HG02678 (cell line): ENCODE results near the gene GNG8.
"Not testable (repeated sequence)": the region's sequence is repeated elsewhere in the genome, so short reads cannot be mapped to it uniquely, and the experiment has no call there.

Source experiments
- ATAC-seq: cut with Tn5 transposase; IDR thresholded peaks from one replicate; pipeline ENCODE4 v1.9.1; 2021; ENCODE audit warnings: mild to moderate bottlenecking, moderate library complexity; ENCODE audit not compliant: unreplicated experiment

GNG8 gene

DNA sequence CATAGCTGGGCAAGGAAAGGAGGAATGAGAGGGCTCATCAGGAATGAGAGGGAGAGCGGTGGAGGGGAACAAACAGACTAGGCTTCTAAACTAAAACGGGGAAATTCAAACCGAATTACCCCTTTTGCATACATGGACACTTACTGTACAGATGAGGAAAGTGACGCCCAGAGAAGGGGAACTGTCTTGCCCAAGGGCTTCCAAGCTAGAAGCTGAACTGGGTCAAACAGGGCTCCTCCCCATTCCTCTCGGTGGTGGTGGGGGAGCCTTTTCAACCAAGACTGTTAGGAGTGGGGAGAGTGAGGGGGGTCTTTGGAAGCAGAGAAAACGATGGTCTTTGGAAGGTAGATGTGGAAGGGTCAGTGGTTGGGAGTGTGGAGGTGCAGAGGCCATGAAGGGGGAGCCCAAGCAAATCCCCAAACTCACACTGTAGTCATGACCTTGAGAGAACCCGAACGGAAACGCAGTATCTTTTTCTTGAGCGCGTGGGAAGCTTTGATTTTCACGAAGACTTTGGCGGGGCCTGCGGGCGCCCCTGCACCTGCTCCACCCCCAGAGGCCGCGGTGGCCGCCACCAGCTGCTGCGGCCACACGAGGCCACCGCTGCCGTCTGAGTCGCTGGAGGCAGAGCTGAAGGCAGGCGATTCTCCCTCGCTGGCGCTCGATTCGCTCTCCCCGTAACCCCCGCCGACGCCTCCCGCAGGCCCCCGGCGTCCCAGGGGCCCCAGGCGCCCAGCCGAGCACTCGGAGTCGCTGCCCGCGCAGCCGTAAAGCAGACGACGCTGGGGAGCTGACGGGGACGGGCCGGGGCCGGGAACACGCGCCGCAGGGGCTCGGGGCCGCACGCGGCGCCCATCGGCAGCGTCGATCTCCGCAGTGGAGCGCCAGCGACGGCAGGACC is 12.3 kb upstream of the GNG8 start:
- ATAC-seq, result no peak

DNA sequence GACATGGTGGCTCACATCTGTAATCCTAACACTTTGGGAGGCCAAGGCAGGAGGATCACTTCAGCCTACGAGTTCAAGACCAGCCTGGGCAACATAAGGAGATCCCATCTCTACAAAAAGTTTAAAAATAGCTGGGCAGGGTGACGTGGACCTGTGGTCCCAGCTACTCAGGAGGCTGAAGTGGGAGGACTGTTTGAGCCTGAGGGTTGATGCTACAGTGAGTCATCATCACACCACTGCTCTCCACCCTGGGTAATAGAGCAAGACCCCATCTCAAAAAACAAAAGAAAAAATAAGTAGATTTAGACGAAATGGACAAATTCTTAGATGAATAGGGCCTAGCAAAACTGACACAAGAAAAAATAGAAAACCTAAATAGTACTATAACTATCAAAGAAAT is 10.4 kb upstream of the GNG8 start:
- no peak for ATAC-seq

DNA sequence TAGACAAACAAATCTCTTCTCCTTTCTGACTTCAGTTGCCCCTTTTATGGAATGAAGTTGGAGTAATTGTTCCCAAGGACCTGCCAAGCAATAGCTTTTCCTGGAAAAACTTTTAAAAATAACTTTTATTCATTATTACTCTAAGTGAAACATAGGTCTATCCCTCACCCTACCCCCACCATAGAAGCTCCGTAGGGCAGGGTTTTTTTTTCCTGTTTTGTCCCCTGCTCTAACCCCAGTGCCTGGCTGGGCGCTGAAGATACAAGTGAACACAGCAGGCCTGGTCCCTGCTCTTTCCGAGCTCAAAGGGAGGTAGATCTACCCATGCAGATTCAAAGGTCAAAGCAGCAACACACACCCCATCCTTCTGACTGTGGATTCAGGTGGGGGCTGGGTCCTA is 8.7 kb upstream of the GNG8 start:
- ATAC-seq, result no peak

DNA sequence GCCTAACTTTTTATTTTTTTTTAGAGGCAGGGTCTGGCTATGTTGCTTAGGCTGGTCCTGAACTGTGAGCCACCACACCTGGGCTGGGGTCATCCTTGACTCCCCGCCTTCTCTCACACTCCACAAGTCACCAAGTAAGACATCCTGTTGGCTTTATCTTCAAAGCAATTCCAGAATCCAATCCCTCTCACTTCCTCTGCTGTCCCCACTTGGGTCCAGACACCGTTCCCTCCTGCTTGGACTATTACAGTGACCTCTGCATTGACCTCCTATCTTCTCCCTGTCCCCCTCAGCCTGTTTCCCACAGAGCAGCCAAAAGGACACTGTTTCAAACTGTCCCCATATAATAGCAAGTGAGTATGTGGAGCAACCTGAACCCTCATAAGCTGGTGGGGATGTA is 4.7 kb upstream of the GNG8 start:
- no peak for ATAC-seq

- ATAC-seq, result no peak
Observed at GRCh38 chr19:46639358-46640182, 3.6 kb upstream of the GNG8 start.

DNA sequence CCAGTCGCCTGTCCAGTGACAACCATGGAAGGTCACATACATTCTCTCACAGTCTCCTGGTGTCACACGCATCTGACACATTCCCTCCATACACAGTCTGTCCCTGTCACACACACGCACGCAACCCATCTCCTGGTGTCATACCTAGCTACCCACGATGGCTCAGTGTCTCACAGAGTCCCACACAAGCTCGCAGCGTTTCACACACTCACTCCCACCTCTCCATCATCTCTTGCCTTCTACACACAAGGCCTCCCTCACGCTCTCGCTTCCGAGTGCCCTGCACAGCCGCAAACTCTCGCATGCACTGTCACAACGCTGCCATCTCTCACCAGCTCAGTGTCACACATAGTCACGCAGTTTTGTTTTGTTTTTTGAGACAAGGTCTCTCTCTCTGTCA is 1.2 kb upstream of the GNG8 start:
- no peak for ATAC-seq

- ATAC-seq, result no peak
Observed at GRCh38 chr19:46634656-46635218, 1.3 kb downstream of the GNG8 start.

GRCh38 chr19:46634045-46634655 is 1.9 kb downstream of the GNG8 start:
- ATAC-seq, result peak; percentile 58

GRCh38 chr19:46633130-46633529 is 2.9 kb downstream of the GNG8 start:
- ATAC-seq, result no peak

DNA sequence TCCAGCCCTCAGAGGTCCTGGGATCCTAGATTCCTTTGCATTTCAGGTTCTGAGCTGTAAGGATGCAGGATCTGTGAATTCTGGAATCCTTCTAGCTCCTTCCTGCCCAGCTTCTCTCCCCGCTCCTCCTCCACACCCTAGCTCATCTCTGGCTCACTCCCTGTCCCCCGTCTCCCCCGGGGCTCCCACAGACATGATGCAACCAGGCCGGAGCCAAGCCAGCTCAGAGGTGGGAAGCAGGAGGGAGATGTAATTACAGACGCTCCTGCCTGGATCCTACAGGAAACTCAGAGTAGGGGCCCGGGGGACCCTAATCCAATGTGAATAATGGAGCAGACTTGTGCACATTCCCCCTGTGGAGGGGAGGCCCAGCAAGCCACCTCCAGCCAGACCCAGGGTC is 4.5 kb downstream of the GNG8 start:
- ATAC-seq, result no peak

- no peak for ATAC-seq
Observed at GRCh38 chr19:46630586-46631205, 5.3 kb downstream of the GNG8 start.

DNA sequence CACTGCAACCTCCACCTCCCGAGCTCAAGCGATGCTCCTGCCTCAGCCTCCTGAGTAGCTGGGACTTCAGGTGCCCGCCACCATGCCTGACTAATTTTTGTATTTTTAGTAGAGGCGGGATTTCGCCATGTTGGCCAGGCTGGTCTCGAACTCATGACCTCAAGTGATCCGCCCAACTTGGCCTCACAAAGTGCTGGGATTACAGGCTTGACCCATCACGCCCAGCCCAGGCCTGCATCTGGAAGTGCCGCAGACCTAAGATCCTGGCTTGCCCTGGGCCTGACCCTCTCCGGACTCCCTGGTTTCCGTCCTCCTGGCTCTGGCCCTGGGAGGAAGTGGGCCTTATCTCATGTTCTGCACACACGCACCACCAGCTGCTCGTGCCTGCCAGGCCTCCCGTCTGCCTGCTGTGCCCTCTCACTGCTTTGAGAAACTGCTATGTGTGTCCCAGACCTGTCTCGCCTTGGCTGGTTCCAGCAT is 6.4 kb downstream of the GNG8 start:
- ATAC-seq, result no peak

DNA sequence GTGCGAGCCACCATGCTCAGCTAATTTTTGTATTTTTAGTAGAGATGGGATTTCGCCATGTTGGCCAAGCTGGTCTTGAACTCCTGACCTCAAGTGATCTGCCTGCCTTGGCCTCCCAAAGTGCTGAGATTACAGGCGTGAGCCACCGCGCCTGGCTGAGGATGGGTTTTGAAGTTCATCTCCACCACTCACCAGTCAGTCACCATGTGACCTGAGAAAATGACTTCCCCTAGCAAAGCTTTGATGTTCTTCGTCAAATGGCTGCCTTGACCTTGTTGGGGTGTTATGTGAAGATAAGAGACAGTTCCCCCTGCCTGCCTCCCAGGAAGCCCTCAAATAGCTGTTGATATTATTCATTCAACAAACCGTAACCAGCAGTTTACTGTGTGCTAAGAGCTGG is 7.0 kb downstream of the GNG8 start:
- not testable (repeated sequence) for ATAC-seq

DNA sequence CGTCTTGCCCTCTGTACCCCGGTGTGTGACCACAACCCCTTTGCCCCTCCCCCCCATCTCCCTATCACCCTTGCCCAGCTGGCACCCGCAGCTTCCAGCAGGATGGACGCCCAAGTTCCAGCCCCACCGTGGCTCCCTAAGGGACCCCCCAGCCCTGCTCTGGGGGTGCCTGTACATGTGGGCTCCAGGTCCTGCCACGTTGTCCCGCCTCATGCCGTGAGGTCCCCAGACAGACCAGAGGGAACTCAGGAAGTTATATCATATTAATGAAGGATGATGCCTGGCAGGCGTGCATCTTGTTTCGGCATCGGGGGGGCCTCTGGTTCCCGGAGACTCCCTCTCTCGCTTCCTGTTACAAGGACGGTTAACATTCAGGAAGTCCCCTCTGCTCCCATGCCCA is 9.6 kb downstream of the GNG8 start:
- no peak for ATAC-seq

GRCh38 chr19:46625731-46626130 is 10.3 kb downstream of the GNG8 start:
- ATAC-seq, result no peak

GRCh38 chr19:46624958-46625661 is 10.9 kb downstream of the GNG8 start, which contains the start of gene PTGIR:
TSS of gene PTGIR (minus strand) at chr19:46625089. CDS start at chr19:46624225, 864 bp downstream.
- ATAC-seq, result no peak

DNA sequence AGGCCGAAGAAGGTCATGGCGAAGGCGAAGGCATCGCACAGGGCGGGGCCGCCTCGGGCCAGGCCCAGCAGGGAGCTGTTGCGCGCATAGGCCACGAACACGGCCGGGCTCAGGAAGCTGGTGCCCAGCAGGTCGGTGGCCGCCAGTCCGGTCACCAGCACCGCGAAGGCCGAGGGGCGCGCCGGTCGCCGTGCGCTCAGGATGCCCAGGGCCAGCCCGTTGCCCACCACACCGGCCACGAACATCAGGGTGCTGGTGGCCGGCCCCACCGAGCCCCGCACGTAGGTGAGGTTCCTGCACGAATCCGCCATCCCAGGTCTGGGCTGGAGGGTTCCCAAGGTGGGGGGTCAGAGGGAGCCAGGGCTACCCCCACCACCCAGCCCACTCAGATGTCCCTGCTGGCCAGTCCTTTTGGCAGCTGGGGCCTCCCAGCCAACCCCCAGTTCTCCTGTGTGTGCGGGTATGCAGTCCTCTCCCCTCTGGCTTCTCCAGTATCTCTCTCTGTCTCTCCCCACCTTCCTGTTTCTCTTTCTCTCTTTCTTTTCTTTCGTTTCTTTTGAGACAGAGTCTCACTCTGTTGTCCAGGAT is 12.0 kb downstream of the GNG8 start:
- no peak for ATAC-seq

GRCh38 chr19:46622118-46622446 is 13.9 kb downstream of the GNG8 start:
- ATAC-seq, result no peak

- no peak for ATAC-seq
Observed at GRCh38 chr19:46621191-46622117, 14.5 kb downstream of the GNG8 start.
